ENCODE measurements around the gene SOWAHC. TPM values are rescaled to one million over a fixed set of nuclear protein-coding genes. Genes with fewer than 3 reads are reported as not detected.

Gene SOWAHC
- total and polyA plus RNA-seq, 2 of the 13 experiments (the other 11 are each of a cell fraction or from before 2014, with no cell fraction given): 21.2 to 22.5 TPM

- TF ChIP-seq SRF (IDR thresholded peaks at IDR 0.05; ENCODE audit: low read depth, low read length) (no peak), CEBPB (IDR thresholded peaks at IDR 0.05; ENCODE audit: borderline replicate concordance, low read depth, low read length) (no peak), TP53 (CRISPR knock-in tag; conservative IDR thresholded peaks at IDR 0.05) (no peak), HMGXB3 (CRISPR knock-in tag; IDR thresholded peaks at IDR 0.05; ENCODE audit: borderline replicate concordance) (0 out of 2 replicates have a peak, but pooled peaks have one; percentile 46), SSRP1 (CRISPR knock-in tag; IDR thresholded peaks at IDR 0.05) (peak; percentile 90; the same call in 1 of the 2 replicates), TMF1 (CRISPR knock-in tag; IDR thresholded peaks at IDR 0.05; ENCODE audit: low read depth) (no peak; the same call in 1 of the 2 replicates), ZFP82 (CRISPR knock-in tag; IDR thresholded peaks at IDR 0.05; ENCODE audit: borderline replicate concordance) (no peak), ZBTB38 (CRISPR knock-in tag; IDR thresholded peaks at IDR 0.05) (0 out of 2 replicates have a peak, but pooled peaks have one; percentile 76), KIAA2018 (CRISPR knock-in tag; IDR thresholded peaks at IDR 0.05; ENCODE audit: borderline replicate concordance) (no peak), ZNF143 (CRISPR knock-in tag; IDR thresholded peaks at IDR 0.05) (peak; percentile 46), GATA4 (IDR thresholded peaks at IDR 0.05; ENCODE audit: borderline replicate concordance, low read depth) (no peak), ZNF883 (CRISPR knock-in tag; IDR thresholded peaks at IDR 0.05; ENCODE audit: not compliant biosample characterization) (peak; percentile 89), PRMT3 (CRISPR knock-in tag; IDR thresholded peaks at IDR 0.05; ENCODE audit: borderline replicate concordance, low read depth) (peak; percentile 83; the same call in 1 of the 2 replicates), SALL1 (CRISPR knock-in tag; IDR thresholded peaks at IDR 0.05) (peak; percentile 64), SMARCC2 (IDR thresholded peaks at IDR 0.05) (no peak), ZNF274 (CRISPR knock-in tag; IDR thresholded peaks at IDR 0.05) (peak; percentile 89; the same call in 1 of the 2 replicates)
Observed at GRCh38 chr2:109614715-109615636, 812 bp downstream of the SOWAHC start (continued).
